NCI-H526 (cell line): ENCODE data around the gene ABHD10.
A peak's percentile ranks its signal among the peaks of the same experiment; 100 is the strongest.
"Not testable (repeated sequence)": the region's sequence is repeated elsewhere in the genome, so short reads cannot be mapped to it uniquely, and the experiment has no call there.

Experiments used
- DNase-seq, 2 experiments: peaks; one replicate each; lab custom pipeline; 2025; lab: John Stamatoyannopoulos, UW

The ABHD10 gene

DNA sequence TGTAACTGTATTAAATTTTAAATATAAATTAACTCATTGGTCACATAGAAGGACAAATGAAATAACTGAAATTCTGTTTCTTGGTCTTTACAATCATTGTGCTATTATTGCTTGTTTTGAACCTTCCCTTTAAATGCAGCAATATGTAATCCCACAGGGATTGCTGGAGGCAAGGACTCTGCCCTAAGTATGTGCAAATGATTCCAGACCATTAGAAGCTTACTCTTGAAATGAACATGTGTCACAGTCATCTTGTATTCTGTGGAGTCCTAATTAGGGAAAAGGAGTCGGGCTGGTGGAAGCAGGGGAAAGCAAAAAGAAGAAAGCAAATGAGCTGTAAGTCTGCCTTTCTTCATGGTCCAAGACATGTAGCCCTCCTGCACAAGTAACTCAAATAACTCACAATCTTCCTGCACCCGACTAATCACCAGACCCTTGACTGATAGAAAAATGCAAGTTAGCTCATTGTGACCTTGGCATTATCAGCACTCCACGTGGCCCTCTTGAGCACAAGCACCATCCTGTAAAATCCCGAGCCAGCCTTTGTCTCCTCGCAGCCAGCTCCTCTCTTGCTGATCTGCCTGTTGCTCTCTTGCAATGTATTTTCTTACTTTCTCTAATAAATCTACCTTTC is 53.4 kb downstream of the ABHD10 start:
- DNase-seq, result no peak

DNA sequence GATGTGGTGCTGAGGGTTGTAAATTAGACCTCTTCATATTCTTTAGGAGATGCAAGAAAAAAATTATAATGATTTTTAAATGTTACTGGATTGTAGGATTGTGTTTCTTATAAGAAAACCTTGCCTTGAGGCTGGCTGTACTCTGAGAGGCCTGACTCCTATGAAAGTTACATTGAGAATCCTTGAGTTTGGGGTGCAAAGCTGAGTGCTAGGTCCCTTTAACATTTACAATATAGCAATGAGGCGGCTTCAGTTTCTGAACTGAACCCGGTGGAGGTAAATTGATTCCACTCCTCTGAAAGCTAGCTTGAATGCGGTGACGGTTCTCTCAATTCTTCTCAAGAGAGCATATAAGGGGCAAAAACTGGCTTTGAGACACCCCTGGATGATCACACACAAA is 55.6 kb downstream of the ABHD10 start, which contains the start of gene TMPRSS7:
Gene TMPRSS7 (plus strand): TSS at position 301 of the 400 bp plus-strand sequence. CDS start 110 bp downstream, outside the sequence.
- no peak for DNase-seq

DNA sequence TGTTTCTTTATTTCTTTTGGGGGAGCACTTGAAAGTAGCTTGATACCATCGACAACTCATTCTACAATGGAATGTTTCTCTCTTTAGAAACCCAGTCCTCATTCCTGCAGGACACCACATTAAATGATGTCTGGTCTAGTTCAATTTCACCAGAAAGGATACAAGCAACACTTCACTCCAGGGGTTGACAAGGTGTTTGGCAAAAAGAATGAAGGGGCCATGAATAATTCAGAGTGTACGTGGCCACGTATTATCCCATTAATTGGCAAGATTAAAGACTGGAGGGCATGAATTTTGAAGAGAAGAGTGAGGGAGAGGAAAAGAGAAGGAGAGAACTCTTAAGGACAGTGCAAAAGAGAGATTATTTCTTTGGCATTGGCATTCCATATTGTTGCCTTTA is 56.4 kb downstream of the ABHD10 start:
- DNase-seq, result no peak

DNA sequence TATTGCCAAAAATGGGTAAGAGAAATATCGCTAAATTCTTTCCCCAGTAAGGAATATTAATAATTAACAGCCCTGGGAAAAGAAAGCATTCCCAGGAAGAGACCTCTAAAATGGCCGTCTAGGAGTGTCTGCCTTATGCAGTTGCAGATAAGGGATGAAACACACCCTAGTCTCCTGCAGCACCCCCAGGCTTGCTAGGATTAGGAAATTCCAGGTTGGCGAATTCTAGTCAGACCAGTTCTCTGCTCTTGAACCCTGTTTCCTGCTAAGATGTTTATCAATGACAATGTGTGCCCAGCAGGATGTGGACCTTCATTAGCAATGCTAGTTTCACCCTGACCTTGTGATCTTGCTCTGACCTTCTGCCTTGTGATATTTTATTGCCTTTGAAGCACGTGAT is 58.4 kb downstream of the ABHD10 start:
- DNase-seq, result not testable (repeated sequence)

DNA sequence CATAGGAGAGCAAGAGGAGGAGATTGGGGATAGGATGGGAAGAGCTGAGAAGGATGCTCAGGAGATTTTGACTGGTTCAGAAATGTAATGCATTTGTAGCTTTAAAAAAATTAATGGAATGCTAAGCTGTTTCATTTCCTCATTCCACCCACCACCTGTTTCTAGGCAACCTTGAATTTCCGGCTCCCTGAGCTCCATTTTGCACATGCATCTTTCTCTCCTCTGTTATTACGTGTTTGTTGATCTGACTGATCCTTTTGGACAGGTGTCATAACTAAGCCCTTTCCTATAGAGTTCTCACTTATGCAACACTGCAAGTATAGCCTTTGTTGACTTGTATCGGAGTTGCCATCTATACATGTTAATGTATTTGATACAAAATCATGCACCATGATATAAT is 60.0 kb downstream of the ABHD10 start:
- no peak for DNase-seq

DNA sequence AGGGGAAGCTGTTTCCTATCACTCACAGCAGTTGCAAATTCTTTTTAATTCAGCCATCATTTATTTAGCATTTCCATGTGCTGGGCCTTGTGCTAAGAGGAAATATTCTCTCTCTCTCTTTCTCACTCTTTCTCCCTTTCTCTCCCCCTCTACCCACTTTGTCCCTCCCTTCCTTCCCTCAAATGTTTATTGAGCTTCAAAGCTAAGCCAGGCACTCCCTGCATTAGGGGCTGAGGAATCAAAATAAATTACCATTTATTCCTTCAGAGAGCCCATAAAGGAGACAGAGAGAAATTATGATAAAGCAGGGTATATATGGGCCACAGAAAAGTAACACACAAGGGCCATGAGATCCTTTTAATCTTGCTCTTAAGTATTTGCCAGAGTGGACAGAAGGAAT is 62.5 kb downstream of the ABHD10 start:
- DNase-seq, result no peak

DNA sequence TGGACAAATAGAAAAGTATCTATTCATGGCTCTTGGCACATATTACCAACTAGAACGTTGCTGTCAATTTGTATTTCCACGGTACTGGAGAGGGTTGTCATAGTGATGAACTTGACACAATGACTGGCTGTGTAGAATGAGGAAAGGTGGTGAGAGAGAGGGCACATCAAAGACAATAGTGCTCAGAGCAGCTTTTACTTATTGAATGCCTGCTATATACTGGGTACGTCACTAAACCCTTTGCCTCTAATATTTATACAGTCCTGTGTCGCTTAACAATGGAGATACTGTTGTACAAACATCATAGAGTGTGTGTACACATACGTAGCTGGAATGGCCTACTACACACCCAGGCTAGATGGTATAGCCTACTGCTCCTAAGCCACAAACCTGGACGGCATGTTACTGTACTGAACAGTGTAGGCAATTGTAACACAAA is 64.0 kb downstream of the ABHD10 start:
- DNase-seq, result peak; percentile 37 to 44
